DOHH2 (cell line): Measurements from ENCODE around the gene PPM1H.

Experiments used
- H3F3A ChIP-seq: fragments of 200-600 bp; sonication (generic), shearing (Covaris generic); 2 replicates; pipeline ENCODE4 v1.6.0; 2016; ENCODE audit warnings: antibody characterized with exemption, mild to moderate bottlenecking; ENCODE audit not compliant: control insufficient read depth, insufficient read depth
- H3K27ac ChIP-seq: fragments of 200-600 bp; sonication (generic); 2 replicates; pipeline ENCODE4 v1.5.1; 2014; ENCODE audit warnings: low read depth, mild to moderate bottlenecking, low read length, moderate library complexity
- H3K27me3 ChIP-seq: fragments of 200-600 bp; sonication (generic); 2 replicates; pipeline ENCODE4 v1.6.1; 2014; ENCODE audit warnings: mild to moderate bottlenecking, low read length, mixed read lengths; ENCODE audit not compliant: control insufficient read depth
- H3K36me3 ChIP-seq: fragments of 200-600 bp; sonication (generic); 2 replicates; pipeline ENCODE4 v1.6.1; 2014; ENCODE audit warnings: mild to moderate bottlenecking, low read length, moderate library complexity, mixed read lengths; ENCODE audit not compliant: control insufficient read depth
- H3K4me1 ChIP-seq: fragments of 200-600 bp; sonication (generic); 2 replicates; pipeline ENCODE4 v1.6.1; 2014; ENCODE audit warnings: mild to moderate bottlenecking, low read length, mixed read lengths; ENCODE audit not compliant: control insufficient read depth
- H3K4me2 ChIP-seq: fragments of 200-600 bp; sonication (generic); 2 replicates; pipeline ENCODE4 v1.6.0; 2014; ENCODE audit warnings: mild to moderate bottlenecking, low read length, moderate library complexity
- H3K4me3 ChIP-seq: fragments of 200-600 bp; sonication (generic); 2 replicates; pipeline ENCODE4 v1.5.1; 2014; ENCODE audit warnings: mild to moderate bottlenecking, low read length, mixed read lengths
- H3K79me2 ChIP-seq: fragments of 200-600 bp; sonication (generic); 2 replicates; pipeline ENCODE4 v1.6.1; 2014; ENCODE audit warnings: mild to moderate bottlenecking, low read length, mixed read lengths; ENCODE audit not compliant: control insufficient read depth
- H3K9me2 ChIP-seq: fragments of 200-600 bp; sonication (generic); replicated peaks from 2 replicates; pipeline ENCODE4 v1.6.1; 2014; ENCODE audit warnings: mild to moderate bottlenecking, low read length, mixed read lengths; ENCODE audit not compliant: control insufficient read depth
- H3K9me3 ChIP-seq: fragments of 200-600 bp; sonication (generic); 2 replicates; pipeline ENCODE4 v1.6.1; 2014; ENCODE audit warnings: antibody characterized with exemption, low read length, mixed read lengths; ENCODE audit not compliant: control insufficient read depth, insufficient read depth
- H4K20me1 ChIP-seq: fragments of 200-600 bp; sonication (generic); 2 replicates; pipeline ENCODE4 v1.6.0; 2014; ENCODE audit warnings: low read depth, mild to moderate bottlenecking, antibody characterized with exemption, low read length, moderate library complexity; ENCODE audit not compliant: control insufficient read depth, insufficient read depth
- EZH2phosphoT487 ChIP-seq: fragments of 200-600 bp; sonication (generic); IDR thresholded peaks from 2 replicates; pipeline ENCODE4 v1.6.1; 2017; ENCODE audit warnings: borderline replicate concordance, mild to moderate bottlenecking, antibody characterized with exemption, low read length, moderate library complexity, mixed read lengths
- TF ChIP-seq, protein P1 (sequence below): fragments of 200-600 bp; sonication (generic); IDR thresholded peaks from one replicate; pipeline ENCODE4 v1.5.1; 2014; ENCODE audit warnings: antibody characterized with exemption, mild to moderate bottlenecking, low read depth, low read length; ENCODE audit not compliant: poor library complexity, severe bottlenecking

The PPM1H gene

DNA sequence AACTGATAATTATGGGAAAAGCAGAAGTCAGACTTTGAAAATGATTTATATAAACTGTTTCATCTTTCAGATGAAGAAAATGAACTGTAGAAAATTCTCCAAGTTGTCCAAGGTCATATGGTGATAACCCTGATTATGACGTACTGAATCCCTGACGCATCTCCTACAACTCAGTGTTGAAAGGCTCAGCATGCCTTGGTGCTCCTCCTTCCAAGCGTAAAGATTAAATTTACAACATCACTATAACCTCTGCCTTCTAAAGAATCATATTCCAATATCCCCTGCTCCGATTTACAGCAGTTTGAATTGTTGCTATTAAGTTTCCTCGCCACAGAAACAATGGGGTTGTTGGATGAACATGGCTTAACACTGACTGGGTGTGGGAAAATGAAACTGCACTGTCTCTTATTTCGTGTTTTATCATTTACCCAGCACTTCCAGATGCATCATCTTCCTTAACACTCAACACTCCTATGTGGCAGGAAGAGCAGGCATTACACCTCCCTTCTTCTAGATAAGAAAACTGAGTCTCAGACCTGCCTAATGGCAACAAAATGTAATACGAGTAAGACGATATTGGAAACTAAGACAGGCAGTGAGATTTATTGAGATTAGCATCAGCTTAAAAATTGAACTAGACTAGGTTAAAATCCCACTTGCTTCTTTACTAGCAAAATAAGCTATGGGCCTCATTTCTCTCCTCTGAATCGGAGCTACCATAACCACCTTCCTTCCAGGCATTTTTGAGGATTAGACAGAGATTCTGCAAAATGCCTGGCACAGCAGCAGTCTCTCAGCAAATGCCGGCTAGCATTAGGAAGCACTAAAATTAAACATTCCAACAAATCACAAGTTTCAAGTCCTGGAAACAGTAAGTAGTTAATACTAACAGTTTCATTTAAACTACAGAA, 74.2 kb downstream of the PPM1H start:
- Histone ChIP-seq H3K79me2 (no peaks in the 10 kb centered on the region), H3K4me2 (no peak overlapping the region), H3K27me3 (peaks cover 3% of the 10 kb centered on the region; the same call in 1 of the 2 replicates), H3K4me3 (no peak overlapping the region), H3F3A (no peaks in the 10 kb centered on the region), H3K36me3 (no peaks in the 10 kb centered on the region), H3K9me2 (no peaks in the 10 kb centered on the region), H3K27ac (no peak overlapping the region), H3K9me3 (no peaks in the 10 kb centered on the region), H4K20me1 (no peaks in the 10 kb centered on the region), H3K4me1 (no peaks in the 10 kb centered on the region)
- TF ChIP-seq, protein P1, sequence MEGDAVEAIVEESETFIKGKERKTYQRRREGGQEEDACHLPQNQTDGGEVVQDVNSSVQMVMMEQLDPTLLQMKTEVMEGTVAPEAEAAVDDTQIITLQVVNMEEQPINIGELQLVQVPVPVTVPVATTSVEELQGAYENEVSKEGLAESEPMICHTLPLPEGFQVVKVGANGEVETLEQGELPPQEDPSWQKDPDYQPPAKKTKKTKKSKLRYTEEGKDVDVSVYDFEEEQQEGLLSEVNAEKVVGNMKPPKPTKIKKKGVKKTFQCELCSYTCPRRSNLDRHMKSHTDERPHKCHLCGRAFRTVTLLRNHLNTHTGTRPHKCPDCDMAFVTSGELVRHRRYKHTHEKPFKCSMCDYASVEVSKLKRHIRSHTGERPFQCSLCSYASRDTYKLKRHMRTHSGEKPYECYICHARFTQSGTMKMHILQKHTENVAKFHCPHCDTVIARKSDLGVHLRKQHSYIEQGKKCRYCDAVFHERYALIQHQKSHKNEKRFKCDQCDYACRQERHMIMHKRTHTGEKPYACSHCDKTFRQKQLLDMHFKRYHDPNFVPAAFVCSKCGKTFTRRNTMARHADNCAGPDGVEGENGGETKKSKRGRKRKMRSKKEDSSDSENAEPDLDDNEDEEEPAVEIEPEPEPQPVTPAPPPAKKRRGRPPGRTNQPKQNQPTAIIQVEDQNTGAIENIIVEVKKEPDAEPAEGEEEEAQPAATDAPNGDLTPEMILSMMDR: no peak
- TF ChIP-seq EZH2phosphoT487: no peak

DNA sequence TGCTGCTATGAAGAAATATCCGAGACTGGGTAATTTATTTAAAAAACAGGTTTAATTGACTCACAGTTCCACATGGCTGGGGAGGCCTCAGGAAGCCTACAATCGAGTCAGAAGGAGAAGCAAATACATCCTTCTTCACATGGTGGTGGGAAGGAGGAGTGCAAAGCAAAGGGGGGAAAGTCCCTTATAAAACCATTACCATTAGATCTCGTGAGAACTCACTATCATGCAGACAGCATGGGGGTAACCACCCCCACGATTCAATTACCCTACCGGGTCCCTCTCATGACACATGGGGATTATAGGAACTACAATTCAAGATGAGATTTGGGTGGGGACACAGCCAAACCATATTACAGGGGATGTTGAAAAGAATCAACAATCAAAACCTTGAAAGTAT, 74.9 kb downstream of the PPM1H start:
- H3K27me3 ChIP-seq: peaks cover 3% of the 10 kb centered on the region; the same call in 1 of the 2 replicates
- H3K9me3 ChIP-seq: no peaks in the 10 kb centered on the region
- H3F3A ChIP-seq: no peaks in the 10 kb centered on the region
- no peak overlapping the region for H3K4me2 ChIP-seq
- no peak overlapping the region for H3K4me3 ChIP-seq
- no peak overlapping the region for H3K27ac ChIP-seq
- TF ChIP-seq, protein P1: no peak
- no peak for TF ChIP-seq EZH2phosphoT487
- H3K36me3 ChIP-seq: no peaks in the 10 kb centered on the region
- H3K4me1 ChIP-seq: no peaks in the 10 kb centered on the region
- no peaks in the 10 kb centered on the region for H4K20me1 ChIP-seq
- H3K79me2 ChIP-seq: no peaks in the 10 kb centered on the region
- H3K9me2 ChIP-seq: no peaks in the 10 kb centered on the region

DNA sequence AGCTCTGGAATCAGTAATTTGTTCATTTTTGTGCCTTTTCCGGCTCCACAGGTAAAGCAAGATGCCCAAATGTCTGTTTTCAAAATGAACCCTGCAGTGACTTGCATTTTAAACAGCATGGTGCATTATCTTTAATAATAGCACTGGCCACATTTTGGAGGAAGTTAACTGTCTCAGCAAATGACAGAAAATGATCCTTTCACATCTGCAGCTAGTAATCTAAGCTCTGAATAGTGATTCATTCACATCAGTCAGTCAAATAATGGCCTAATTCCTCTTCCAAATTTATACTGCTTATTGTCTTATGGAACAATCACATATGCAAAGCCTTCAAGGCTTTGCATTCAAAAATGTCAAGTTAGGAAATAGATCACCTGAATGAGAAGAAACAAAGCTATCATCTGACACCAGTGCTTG, 75.6 kb downstream of the PPM1H start:
- no peak for TF ChIP-seq EZH2phosphoT487
- TF ChIP-seq, protein P1: no peak
- no peaks in the 10 kb centered on the region for H3K9me2 ChIP-seq
- H3K27me3 ChIP-seq: peaks cover 3% of the 10 kb centered on the region; the same call in 1 of the 2 replicates
- no peak overlapping the region for H3K4me2 ChIP-seq
- H3F3A ChIP-seq: no peaks in the 10 kb centered on the region
- no peaks in the 10 kb centered on the region for H3K4me1 ChIP-seq
- no peaks in the 10 kb centered on the region for H3K36me3 ChIP-seq
- no peak overlapping the region for H3K4me3 ChIP-seq
- H3K79me2 ChIP-seq: no peaks in the 10 kb centered on the region
- no peak overlapping the region for H3K27ac ChIP-seq
- no peaks in the 10 kb centered on the region for H3K9me3 ChIP-seq
- H4K20me1 ChIP-seq: no peaks in the 10 kb centered on the region
